Measurements from ENCODE around the gene ZSCAN2.
"Not testable (repeated sequence)": the region's sequence is repeated elsewhere in the genome, so short reads cannot be mapped to it uniquely, and the experiment has no call there.

DNA sequence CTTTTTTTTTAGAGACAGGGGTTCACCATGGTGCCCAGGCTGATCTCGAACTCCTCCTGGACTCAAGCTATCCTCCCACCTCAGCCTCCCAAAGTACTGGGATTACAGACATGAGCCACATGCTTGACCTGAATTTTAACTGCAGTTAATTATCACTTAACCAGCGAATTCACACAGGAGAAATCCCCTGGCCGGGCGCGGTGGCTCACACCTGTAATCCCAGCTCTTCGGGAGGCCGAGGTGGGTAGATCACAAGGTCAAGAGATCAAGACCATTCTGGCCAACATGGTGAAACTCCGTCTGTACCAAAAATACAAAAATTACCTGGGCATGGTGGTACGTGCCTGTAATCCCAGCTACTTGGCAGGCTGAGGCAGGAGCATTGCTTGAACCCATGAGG lies 41.1 kb downstream of the ZSCAN2 start:
- not testable (repeated sequence) for TF ChIP-seq POLR2A (IDR thresholded peaks at IDR 0.05; ENCODE audit: low read depth, low read length); TAF1 (IDR thresholded peaks at IDR 0.05; ENCODE audit: low read depth, low read length); PAX5 (IDR thresholded peaks at IDR 0.05; ENCODE audit: insufficient read depth, low read length, severe bottlenecking); POLR2AphosphoS5 (IDR thresholded peaks at IDR 0.05; ENCODE audit: low read depth, low read length)
